Measurements from ENCODE around the gene PER3. TPM values are rescaled to one million over a fixed set of nuclear protein-coding genes. Genes with fewer than 3 reads are reported as not detected.

PER3 gene
- polyA plus RNA-seq (2014; cell fraction: cytosol; rRNA removed): 1.8 and 3.2 TPM in 2 replicates
- 4.3 and 9.0 TPM in 2 replicates for polyA plus RNA-seq (2014; cell fraction: nucleus; rRNA removed)

DNA sequence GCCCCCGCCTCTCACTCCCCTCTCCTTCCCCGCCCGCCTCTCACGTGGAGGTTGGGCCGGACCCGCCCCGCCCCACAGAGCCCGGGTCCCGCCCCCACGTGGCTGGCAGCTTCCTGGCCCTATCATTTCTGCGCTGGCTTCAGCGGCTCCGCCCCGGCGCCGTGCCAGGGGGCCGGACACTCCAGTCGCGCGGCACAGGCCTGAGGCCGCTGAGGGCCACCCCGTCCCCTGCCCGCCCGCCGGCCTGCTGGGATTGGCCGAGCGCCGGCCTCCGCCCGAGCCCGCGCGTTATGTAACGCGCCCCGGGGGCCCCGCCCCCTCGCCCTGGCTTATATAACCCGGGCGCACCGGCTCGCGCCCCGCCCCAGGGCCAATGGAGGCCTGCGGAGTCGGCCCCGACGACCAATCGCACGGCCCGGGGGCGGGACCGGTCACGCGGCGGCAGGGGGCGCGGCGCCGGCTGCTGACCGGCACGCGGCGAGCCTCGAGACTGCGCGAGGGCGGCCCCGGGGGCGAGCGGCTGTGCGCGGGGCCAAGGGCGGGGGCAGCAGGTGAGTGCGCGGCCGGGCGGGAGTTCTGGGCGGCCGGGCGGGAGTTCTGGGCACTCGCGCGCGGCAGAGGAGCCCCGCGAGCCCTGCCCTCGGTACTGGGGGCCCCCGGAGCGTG, at the start of gene PER3:
PER3 (plus strand) TSS at position 466 of the 666 bp plus-strand sequence. CDS start 587 bp downstream, outside the sequence.
- DNase-seq (ENCODE audit: low spot score): peak; percentile 92

DNA sequence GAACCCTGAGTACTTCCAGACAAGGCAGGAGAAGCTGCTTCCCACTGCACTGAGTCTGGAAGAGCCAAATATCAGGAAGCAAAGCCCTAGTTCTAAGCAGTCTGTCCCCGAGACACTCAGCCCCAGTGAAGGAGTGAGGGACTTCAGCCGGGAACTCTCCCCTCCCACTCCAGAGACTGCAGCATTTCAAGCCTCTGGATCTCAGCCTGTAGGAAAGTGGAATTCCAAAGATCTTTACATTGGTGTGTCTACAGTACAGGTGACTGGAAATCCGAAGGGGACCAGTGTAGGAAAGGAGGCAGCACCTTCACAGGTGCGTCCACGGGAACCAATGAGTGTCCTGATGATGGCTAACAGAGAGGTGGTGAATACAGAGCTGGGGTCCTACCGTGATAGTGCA, 46.0 kb upstream of the PER3 start:
- no peak for DNase-seq (ENCODE audit: low spot score)

DNA sequence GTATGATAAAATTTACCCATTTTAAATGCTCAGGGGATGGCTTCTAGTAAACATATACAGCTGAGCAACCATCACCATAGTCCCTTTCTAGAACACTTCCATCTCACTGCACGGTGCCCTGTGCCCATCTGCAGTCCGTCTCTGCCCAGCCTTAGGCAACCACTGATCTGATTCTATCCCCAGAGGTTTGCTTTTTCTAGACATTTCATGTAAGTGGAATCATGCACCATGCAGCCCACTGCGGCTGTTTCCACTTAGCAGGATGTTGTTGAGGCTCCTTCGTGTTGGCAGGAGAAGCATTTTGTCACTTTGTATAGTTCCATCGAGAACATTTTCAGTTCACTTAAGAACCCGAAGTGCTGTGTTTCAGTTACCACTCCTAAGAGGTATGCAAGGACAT, 40.7 kb upstream of the PER3 start:
- DNase-seq (ENCODE audit: low spot score): no peak

DNA sequence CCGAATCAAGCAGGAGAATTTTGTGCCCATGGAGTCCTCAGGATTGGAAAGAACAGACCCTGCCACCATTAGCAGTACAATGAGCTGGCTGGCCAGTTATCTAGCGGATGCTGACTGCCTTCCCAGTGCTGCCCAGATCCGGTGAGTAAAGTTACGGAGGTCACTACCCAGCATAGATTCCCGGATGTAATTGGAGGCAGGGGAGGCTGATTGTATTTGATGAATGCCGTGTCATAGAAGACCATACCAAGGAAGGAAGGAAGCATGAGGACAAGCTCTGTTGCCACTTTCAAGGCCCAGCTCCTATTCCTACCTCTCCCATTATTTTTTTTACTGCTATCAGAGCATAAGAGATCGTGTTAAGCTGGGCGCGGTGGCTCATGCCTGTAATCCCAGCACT, 39.2 kb upstream of the PER3 start:
- DNase-seq (ENCODE audit: low spot score): no peak

DNA sequence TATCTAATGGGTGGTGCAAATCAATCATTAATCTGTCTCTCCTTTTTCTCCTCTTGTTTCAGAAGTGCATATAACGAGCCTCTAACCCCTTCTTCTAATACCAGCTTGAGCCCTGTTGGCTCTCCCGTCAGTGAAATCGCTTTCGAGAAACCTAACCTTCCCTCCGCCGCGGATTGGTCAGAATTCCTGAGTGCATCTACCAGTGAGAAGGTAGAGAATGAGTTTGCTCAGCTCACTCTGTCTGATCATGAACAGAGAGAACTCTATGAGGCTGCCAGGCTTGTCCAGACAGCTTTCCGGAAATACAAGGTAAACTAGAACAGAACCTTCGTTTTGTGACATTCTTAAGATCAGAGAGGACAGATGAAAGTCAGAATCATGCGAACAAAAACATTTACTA, 38.3 kb upstream of the PER3 start:
- DNase-seq (ENCODE audit: low spot score): no peak

DNA sequence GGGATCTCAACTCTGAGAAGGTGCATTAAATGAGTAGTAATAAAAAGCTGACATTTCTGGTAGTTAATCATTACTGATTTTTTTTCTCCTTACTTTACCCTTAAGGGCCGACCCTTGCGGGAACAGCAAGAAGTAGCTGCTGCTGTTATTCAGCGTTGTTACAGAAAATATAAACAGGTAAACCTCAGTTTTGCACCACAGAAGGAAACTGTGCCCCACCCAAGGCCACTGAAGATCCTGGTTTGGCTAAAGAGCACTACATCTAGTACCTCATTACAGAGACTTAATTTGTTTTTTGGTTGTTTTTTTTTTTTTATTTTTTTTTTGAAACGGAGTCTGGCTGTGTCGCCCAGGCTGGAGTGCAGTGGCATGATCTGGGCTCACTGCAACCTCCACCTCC, 36.5 kb upstream of the PER3 start:
- no peak for DNase-seq (ENCODE audit: low spot score)

DNA sequence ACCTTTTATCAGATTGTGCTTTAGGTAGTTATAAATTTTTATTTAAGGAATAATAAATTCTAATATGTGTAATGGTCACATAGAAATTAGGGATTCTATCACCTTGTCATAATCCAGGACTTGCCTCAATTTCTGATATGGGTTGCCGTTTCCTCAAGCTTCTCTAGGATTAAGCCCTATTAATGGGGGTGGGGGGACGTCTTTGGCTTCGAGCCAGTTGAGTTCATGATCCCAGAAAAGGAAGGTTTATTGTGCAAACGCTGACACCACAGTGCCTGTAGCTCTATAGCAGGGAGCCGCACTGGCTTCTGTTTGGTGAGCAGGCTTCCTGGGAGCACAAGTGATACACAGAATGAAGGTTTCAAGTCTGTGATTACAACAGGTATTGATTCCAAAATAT, 35.0 kb upstream of the PER3 start:
- DNase-seq (ENCODE audit: low spot score): no peak

DNA sequence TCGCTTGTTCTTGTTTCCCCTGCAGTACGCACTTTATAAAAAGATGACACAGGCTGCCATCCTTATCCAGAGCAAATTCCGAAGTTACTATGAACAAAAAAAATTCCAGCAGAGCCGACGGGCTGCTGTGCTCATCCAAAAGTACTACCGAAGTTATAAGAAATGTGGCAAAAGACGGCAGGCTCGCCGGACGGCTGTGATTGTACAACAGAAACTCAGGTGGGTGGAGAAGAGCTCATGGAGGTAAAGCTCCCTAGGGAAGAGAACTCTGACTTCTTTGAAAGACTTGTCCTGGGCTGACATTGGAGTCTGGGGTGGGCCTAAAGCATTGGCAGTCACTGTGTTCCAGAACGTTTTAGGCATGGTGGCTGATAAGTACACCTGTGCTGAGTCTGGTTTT, 32.9 kb upstream of the PER3 start:
- DNase-seq (ENCODE audit: low spot score): no peak

DNA sequence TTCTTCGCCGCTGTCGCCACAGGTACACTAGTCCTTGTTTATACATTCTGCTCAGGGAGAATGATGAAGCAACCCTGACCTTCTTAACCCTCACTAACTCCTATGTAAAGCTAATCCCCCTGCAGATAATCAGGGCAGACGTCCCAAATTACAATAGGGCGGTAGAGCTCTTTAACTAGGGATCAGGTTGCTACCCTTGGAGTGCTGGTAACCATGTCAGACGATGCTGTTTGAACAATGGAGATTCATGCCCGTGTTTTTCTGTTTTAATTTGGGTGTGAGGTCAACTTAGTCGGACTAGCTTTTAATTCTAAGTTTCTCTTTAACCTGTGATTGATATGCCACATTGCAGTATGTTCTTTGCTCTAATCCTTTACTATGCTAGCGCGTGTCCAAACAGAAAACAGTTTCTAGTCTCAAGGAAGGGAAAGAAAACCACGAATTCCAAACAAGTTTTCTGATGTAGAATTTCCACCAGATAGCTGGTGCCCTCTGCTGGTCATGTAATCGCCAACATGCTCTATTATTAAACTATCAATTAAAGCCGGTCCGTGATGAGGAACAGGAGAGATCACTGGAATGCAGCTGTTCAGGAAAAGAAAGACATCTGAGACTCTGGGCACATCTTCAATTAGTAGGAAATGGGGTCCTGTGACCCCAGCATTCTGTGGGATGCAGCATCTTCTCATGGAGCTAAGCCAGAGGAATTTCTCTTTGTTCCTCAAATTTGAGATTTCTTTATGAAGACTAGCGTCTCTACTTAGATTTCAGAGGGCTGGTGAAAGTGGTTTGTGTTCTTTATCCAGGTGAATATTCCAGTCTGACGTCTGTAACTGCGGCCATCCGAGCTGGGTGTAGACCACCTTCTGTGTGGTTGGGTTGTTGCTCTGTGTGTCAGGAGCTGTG, 31.3 kb upstream of the PER3 start:
- peak; percentile 52 for DNase-seq (ENCODE audit: low spot score)

DNA sequence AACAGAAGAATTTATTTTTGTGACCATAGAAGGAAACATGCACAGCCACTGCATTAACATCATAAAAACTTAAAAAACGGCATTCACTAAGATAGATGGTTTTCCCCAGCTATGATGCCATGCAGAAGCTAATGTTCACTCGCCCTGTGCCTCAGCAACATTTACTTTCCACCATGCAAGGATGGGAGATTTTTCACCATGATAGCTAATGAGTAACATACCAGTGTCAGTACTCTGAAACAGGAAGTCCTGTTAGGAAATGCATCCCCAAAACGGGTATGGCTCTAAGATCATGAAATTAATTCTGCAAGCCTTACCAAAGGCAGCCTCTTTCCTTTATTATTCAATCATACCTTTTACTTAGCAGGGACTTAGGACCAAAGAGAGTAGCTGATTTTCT, 30.4 kb upstream of the PER3 start:
- DNase-seq (ENCODE audit: low spot score): no peak

DNA sequence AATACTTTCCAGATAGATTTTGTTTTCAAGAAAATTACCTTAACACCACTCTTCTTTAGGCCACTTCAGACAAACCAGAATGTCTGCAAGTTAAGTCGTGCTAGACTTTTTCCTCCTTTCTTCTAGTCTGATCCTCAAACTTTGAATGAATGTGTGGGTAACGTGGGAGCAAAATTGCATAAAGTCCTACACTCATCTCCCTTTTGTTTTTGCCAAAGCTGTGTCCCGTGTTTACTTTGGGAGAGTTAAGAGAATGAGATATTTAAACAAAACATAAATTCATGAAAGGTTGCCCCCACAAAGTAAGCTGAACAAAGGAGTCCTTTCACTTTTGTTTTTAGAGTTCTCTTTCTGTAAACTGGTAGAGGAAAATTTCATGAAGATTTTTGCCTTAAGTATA, 29.9 kb upstream of the PER3 start:
- no peak for DNase-seq (ENCODE audit: low spot score)

DNA sequence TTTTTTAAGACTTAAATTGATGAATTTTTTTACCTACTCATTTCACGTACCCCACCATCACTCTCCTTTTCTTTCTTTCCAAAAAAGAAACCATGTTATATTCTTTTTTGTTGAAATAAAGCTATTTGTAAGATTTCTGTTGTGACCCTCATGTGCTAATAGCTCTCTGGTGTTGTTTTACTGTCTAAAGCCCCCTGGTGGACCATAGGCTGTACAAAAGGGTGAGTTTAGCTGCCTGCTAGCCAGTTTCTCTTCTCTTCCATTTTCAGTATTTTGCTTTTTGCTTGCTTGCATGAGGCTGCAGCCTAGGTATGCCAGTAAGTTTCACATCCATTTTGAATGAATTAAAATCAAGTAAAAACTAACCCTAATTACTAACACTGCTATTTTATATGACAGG, 28.6 kb upstream of the PER3 start:
- DNase-seq (ENCODE audit: low spot score): no peak

DNA sequence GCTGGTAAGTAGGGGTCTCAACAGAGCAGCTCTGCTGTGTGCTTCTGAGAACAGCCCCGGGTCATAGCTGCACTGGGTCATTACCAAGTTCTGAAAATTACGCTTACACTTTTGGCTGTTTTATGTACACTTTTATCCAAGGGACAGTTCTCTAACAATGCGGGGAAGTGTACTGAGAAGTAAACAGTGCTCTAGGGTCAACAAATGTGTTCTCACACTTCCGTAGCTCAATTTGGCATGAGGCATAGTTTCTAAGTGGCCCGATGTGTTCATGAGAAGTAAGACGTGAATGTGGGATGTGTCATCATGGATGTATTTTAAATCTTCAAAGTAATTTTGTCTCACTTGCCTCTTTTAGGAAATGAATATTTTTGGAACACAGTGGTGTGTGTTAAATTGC, 23.8 kb upstream of the PER3 start:
- DNase-seq (ENCODE audit: low spot score): no peak

DNA sequence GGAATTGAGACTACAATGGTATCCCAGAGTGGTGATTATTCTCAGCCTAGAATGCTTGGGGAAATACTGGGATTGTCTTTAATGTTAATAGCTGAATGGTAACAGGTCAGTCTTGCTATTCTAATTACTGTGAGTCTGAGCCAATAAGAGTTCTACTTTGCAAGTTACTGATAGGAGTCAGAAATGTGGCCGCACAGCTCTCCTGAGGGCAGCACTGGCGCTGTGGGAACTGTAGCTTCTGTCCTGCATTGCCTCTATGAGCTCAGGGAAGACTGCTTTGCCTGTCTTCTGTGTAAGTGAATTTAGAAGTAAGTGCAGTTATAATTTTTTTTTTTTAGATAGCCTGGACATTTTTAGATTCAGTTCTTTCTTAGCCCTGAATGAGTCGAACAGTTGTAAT, 23.0 kb upstream of the PER3 start:
- no peak for DNase-seq (ENCODE audit: low spot score)

DNA sequence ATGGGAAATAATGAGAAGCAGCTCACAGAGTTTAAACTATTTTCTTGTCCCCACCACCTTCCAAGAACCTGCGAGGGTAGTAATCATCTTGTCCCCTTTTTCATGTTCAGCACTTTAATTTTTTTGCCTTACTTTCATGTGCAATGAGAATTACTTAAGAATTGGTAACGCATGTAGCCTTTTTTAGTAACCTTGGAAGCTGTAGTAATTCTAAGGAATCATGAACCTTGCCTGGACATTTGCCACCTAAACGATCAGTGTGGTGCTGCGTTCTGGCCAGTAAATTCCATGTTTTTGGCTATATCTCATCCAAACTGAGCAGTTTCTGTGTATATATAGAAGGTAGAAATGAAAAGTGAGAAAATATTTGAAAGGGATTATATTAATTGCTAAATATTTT, 16.9 kb upstream of the PER3 start:
- no peak for DNase-seq (ENCODE audit: low spot score)

DNA sequence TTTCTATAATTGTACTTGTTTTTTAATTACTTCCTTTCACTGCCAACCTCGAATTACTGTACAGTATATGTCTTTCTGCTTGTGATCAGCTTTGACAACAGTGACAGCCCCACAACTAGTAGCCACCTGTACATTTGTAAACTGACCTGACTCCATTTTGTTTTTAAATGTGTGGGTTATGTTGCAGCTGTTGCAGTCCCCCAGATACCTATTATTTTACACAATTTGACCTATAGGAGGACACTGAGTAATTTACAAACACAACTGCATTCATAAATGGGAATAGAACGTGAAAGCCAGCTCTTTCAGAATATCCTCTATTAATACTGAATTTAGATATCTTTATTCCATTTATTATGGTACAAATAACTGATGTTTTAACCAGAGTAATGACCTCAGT, 15.5 kb upstream of the PER3 start:
- no peak for DNase-seq (ENCODE audit: low spot score)

DNA sequence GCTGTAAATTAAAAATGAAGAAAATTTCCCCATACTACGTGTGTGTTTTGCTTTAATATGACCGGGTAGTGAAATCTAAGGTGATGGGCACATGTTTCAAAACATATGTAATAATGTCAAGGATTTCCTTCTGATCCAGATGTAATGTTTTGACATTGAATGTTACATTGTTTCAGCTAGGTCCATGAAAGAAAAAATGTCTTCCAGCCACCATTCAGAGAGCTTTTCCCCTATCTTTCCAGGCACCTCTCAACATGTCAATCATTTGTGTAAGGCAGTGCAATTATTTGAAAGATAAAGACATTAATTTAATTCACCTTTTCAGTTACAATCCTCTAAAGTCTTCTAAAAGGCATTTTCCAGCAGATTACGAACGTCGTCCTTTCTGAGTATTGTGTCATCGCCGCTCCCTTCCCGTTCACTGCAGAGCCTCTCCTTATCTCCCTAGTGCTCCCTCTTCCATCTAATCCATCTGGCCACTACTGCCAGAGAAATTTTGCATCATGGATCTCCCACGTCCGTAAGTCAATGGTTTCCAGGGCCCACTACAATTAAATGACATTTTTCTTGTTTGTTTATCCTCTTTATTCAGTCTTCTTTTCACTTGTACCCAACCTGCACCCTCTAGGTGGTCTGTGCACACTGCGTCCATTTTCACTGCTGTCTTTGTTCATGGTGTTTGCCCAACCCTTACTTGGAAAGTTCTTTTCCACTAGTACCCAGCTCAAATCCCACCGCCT, 14.2 kb upstream of the PER3 start:
- DNase-seq (ENCODE audit: low spot score): no peak

DNA sequence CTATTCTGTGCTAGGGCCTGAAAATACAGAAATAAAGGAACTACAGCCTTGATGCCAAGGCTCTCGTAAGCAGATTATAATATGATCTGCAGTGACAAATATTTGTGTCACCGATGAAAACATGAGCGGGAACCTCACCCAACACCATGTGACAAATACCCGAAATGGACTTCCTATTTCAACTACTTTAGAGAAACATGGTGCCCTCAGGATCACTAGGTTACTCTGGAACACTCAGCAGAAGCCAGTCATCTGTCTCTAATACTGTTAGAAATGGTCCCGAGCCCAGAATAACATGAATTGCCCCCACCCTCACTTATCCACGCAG, 13.5 kb upstream of the PER3 start:
- DNase-seq (ENCODE audit: low spot score): no peak

DNA sequence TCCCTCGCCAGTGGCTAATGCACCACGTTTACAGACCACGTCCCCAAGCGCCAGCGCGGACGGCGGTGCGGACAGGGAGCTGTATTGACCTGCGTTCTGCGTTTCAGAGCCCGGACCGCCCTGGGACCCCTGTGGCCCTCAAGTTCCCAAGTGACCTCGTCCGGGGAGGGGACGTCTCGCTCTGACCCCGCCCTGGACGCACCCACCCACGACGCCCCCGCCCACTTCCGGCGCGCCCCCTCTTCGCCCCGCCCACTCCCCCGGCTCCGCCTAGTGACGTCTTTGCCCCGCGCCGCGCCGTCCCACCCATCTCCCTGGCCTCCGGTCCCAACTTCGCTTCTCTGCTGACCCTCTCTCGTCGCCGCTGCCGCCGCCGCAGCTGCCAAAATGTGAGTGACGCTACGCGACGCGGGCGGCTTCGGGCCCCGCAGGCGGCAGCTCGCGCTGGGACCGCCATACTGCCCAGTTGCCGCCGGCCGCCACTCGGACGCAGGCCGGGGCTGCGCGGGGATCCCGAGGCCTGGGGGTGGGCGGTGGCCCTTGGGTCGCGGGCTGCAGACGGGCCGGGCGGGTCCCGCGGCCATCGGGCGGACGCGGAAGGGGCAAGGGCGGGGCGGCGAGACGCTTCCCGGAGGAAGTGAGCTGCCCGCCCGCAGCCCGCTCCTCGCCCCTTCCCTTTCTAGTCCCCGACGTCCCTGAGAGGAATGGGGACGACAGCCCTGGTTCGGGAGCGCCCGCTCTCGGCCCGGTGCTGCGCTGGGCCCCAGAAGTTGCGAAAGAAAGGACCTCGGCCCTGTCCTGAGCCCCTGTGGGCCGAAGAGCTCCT, 12.9 kb upstream of the PER3 start, which contains the start of gene VAMP3:
VAMP3 (plus strand) TSS at position 300 of the 826 bp plus-strand sequence; CDS start at position 388, 88 bp downstream.
- DNase-seq (ENCODE audit: low spot score): peak; percentile 50

DNA sequence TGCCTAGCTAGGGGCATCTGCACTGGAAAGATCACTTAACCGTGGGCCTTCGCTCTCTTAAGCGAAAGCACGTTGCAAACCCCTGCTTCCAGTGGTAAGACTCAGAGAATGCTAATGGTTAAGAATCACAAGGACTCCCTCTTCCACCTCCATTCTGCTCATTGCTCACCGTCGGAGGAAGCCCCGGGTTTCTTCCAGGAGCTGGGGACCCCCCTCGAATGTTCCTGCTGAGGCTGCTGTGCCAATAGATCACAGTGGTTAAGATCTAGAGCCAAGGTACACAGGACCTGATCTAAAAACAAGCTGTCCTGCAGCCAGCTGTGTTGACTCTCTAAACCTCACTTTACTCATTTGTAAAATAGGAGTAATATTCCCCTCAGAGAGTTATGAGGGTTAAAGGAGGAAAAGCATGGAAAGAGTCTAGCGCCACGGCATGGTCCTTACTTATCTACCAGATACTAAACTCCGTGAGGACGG, 12.2 kb upstream of the PER3 start:
- DNase-seq (ENCODE audit: low spot score): no peak

DNA sequence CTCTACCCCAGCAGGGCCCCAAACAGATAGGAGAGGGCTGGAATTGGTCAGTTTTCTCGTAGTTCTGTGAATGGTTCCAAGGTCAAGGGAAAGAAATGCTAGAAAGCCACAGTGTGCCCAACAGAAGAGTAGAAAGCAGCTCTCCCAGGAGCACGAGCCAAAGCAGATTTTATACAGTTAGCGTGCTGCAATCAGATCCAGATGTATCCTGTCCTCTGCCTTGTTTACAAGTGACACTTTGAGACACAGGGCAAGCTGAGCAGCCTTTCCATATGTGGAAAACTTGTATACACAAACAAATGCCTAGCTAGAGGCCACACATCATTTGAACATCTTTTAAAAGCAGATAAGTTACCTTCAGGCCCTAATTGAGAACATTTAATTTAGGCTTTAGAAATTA, 6.5 kb upstream of the PER3 start:
- DNase-seq (ENCODE audit: low spot score): no peak
